Measurements from ENCODE around the gene RIT2.
"Not testable (repeated sequence)": the region's sequence is repeated elsewhere in the genome, so short reads cannot be mapped to it uniquely, and the experiment has no call there.

Gene RIT2

DNA sequence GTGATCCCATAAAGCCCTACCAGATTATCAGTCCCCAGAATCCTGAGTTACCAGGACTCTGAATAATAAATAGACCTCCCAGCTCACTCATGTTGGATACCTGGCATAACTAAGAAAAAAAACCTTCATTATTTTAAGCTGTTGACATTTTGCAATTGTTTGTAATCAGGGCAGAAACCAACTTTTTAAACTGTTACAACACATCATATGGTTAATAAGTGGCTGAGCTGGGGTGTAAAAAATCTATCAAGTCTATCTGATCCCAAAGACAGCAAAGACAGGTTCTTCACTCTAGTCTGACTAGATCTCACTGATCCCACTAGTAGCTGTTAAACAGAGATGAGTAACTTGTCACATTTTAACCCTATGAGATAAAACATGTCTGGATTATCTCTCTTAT is 370.3 kb downstream of the RIT2 start:
- no peak for DNase-seq

DNA sequence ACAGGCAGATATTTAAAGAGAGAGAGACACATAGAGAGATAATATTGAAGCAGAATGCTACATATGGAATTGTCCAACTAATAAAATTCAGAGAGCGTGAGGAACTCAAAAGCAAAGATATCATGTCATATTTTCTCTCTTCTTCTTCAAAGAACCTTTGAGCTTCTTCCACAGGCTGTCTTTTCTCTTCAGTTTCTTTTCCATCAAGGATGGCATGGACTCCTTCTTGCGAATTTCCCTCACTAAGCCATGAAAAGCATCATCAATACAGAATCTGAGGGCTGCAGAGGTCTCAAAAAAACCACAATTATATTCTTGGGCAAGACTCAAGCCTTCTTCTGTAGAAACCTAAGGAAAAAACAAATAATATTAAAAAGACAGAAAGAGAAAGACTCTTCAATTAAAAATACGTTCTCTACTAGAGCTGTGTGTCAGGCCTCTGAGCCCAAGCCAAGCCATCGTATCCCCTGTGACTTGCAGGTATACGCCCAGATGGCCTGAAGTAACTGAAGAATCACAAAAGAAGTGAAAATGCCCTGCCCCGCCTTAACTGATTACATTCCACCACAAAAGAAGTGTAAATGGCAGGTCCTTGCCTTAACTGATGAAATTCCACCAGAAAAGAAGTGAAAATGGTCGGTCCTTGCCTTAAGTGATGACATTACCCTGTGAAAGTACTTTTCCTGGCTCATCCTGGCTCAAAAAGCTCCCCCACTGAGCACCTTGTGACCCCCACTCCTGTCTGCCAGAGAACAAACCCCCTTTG is 371.9 kb downstream of the RIT2 start:
- DNase-seq = no peak

DNA sequence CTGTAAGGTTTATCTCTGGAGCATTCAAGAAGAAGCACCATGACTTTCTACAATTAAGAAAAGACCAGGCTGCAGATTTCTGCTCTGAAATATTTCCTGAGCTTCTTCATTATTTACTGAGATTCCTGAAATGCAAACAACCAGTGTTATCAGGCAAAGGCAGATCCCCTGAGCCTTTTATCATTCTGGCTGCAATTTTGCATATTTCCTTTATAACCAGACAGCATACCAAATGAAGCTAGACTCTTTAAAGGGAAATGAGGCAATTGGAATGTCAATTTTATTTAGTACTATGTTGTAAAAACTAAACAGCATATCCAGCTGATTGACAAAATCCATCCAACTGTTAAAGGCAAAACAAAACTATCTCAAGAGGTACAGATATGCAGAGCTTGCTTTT is 372.5 kb downstream of the RIT2 start:
- DNase-seq = no peak

DNA sequence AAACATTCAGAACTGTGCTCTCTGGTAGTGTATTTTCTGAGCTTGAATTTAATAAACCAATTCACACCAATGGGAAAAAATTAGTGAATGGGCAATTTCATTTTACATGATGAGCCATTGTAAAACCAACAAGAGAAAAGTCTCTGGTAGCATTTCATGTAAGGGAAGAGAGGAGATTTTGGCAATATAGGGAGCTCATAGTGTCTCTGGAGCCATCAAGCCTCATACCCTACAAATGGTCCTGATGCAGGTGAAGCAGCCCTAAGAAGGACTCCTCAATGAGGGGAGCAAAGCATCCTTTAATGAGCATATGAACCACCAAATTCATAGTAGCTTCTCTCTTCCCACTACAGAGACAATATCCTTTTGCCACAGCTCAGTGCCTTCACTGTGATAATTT is 373.0 kb downstream of the RIT2 start:
- DNase-seq = no peak

DNA sequence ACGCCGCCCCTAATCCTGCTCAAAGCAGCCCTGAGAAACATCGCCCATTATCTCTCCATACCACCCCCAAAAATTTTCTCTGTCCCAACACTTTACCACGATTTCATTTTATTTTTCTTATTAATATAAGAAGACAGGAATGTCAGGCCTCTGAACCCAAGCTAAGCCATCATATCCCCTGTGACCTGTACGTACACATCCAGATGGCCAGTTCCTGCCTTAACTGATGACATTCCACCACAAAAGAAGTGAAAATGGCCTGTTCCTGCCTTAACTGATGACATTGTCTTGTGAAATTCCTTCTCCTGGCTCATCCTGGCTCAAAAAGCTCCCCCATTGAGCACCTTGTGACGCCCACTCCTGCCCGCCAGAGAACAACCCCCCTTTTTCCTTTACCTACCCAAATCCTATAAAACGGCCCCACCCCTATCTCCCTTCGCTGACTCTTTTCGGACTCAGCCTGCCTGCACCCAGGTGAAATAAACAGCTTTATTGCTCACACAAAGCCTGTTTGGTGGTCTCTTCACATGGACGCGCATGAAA is 373.6 kb downstream of the RIT2 start:
- not testable (repeated sequence) for DNase-seq

DNA sequence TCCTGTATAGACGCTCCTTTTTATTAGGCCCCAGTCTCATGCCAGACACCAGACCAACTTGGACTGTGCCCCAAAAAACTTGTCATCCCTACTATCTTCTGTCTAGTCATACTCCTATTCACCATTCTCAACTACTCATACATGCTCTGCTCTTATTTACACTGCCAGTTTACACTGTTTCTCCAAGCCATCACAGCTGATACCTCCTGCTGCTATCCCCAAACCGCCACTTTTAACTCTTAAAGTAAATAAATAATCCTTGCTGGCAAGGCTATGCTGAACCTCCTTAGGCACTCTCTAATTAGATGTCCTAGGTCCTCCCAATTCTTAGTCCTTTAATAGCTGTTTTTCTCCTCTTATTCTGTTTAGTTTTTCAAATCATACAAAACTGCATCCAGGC is 374.2 kb downstream of the RIT2 start:
- not testable (repeated sequence) for DNase-seq

DNA sequence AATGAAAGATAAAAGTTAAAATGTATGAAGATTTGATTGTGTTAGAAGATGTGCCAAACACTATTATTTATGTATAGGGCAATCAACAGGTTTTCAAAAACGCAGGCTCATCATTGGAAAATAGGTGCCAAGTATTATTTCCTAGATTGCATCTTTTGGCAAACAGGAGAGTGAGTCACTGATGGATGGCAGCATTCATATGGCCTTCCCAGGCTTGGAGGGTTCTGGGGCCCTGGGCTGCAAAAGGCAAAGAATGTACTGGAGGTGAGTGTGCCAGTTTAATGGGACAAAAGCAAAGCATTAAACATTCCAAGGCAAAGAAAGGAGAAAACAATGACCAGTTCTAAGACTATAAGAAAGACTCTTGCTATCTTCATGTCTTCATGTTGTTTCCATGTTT is 379.4 kb downstream of the RIT2 start:
- no peak for DNase-seq

DNA sequence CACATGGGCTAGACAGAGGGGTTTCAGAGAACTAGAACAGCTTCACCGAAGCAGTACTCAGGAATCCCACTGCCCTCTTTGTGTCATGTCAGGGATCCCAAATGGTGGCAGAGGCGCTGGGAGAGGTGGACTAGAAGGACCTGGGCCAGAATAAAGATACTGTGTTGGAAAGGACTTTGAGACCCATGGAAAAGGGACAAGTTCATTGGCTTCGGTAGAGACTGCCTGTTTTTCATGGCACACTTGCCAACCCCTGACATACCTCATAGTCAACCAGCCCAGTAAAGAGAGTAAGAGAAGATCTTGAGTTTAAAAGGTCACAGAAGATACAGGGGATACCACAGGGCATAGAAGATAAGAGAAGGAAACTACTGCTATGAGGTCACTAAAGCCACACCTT is 381.0 kb downstream of the RIT2 start:
- no peak for DNase-seq

DNA sequence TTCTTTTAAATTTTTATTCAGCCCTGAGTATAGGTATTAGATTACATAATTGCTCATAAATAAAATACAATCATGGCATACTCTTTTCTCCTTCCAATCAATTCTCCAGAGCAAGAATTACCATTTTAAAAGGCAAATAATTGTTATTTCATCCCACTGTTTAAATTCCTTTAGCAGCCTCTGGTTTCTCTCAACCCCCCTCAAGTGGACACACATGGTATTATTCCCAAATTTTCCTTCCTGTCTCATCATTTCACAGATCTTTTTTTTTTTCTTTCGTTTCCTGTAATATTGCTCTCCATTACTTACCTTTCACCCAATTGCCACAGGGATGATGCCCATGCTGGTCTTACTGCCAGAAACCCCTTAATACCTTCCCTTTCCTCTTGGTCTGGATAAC is 385.2 kb downstream of the RIT2 start:
- no peak for DNase-seq

DNA sequence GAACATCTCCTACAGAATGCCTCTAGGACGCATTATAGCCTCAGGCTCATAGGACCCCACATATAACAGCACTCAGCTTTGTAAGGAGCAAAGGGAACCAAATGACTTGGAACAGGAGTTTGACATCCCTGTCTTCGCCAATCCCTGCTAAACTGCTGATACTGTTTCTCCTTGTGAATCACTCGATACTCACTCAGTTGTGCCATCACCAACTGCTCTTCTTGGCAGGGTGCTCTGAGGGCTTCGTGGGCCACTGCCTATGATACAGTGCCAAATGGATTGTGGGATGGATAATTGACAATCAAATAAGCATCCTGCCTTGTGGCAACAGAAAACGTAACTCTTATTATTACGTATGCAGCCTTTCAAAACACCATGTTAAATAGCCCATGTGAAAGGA is 396.3 kb downstream of the RIT2 start:
- DNase-seq = no peak

DNA sequence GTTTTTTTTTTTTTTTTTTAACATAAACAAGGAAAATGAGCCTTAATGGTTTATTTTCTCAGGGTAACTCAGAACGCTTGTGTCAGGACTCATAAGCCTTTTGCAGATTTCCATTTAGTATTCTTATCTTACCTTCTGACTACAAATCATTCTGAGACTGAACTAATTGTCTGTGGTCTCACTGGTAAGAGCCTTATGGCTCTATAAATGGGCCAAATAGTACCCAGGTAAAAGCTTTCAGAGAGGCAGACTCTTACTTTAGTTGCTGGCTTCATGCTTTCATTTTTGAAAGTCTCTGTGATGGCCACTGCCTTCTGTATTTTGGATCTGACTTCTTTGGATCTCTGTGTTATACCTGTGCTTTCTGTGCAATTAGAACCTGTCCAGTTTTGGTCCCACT is 403.4 kb downstream of the RIT2 start:
- no peak for DNase-seq

DNA sequence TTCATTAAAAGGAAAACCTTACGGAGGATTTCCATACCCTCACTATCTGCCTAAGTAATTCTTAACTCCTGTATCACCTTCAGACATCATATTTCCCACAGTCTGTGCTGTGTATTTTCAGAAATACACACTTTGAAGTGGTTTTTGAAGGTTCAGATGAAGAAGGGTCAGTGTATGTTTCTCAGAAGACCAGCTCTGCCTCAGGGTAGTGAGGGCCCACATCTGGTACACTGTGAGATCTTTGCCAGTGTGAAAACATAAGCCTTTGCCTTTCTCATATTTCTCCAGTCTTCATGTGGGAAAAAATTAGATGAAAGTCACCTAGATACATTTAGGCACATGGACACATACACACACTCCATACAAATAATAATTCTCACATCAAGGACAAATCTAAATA is 408.4 kb downstream of the RIT2 start:
- DNase-seq = no peak

DNA sequence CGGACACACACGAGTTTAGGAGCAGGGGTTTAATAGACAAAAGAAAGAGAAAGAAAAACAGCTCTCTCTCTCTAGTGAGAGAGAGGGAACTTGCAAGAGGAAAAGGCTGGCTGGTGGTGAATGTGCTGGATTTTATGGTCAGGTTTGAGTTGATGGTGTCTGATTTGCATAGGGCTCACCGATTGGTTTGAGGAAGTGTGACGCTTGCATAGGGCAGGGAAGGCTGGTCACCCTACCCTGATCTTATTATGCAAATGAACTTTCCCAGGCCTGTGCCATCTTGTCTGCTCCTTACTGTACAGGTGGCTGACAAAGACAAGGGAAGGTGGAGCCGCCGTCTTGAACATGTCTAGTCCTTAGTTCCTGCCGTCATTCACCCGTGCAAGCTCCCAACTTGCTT is 408.9 kb downstream of the RIT2 start:
- no peak for DNase-seq

DNA sequence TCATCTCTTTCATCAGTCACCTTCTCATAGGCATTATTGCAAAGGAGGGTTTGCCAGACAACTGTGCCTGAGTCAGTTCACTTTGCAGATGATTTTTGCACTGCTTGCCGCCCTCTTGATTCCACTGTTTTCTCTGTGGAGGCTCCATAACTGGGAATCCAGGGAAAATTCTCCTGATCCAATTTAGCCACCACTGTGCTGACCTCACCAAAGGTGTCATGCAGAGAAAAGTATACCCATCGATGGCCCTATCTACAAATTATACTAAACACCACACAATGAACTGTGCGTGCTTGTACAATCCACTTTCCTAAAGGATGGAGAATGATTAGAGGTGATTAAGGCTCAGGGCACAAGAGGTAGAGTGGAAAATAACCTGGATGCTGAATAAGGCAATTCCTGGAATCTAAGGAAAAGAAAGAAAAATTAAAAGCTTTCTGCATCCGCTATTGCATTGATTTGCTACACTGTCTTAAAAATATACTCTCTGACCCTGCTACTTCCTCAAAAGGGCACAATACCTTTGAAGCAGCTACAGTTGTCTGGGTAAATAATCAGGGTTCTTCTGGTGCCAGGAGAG is 409.4 kb downstream of the RIT2 start:
- DNase-seq = no peak

Measured in hematopoietic multipotent progenitor cell treated with erythropoietin and hydrocortisone succinate and interleukin-3 and kit ligand, for 8 days (in vitro differentiated cells).